ENCODE results near the gene WTAP.
"Not testable (repeated sequence)": the region's sequence is repeated elsewhere in the genome, so short reads cannot be mapped to it uniquely, and the experiment has no call there.

The WTAP gene

DNA sequence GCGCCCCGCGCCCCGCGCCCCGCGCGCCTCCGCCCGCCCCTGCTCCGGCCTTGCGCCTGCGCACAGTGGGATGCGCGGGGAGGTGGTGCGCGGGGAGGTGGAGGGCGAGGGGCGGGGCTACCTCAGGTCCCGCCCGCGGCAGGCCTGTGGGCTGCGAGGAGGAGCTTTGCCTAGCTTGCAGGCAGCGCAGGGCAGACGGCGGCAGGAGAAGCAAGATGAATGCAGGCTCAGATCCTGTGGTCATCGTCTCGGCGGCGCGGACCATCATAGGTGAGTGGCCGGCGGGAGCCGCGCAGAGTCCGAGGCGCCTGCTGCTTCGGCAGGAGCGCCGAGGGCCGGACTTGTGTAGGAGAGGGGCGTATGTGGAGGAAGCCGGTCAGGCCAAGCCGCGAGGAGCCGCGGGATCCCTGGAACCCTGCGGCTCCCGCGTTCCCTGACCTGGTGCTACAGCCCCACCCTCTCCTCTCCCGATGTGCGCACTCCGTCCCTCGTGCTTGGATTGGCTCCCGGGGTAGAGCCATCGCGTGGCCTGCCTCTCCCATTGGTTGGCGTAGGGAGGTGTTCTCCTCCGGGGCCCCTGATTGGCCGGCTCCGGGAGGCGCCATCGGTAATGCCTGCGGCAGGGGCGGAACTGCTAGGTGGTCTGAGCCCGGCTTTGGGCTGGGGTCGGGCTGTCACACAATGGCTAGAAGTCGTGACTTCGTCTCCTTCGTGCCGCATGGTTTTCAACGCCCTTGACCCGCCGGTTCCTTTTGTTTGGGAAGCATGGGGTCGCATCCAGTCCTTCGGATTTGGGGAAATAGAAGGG is 34.8 kb downstream of the WTAP start, which contains the start of gene ACAT2:
Gene ACAT2, plus strand, starts transcription at position 173 of the 808 bp plus-strand sequence. Its CDS starts 43 bp downstream, at position 216.
- peak; percentile 77 to 85 for DNase-seq (ENCODE audit: low read depth in 2 of 2)

DNA sequence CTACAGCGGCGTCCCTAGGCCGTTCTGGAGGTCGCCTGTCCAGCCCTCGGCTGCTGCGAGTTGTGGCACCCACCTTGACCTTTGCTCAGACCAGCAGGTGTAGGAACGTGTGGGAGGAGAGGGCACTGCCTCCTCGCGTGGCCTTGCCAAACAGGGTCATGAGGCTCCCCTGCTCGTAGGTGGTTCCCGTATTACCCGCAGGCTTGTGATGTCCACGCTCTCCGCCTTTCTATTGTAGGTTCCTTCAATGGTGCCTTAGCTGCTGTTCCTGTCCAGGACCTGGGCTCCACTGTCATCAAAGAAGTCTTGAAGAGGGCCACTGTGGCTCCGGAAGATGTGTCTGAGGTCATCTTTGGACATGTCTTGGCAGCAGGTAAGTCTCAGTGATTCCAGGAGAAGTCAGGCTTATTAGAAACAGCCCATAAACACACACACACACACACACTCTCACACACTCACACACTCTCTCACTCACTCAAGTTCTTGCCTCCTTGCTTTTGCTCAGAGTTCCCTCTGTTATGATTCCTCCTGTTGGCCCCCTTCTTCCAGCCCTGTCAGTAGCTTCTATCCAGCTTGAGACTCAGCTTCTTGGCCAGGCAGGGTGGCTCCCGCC is 35.5 kb downstream of the WTAP start:
- no peak for DNase-seq (ENCODE audit: low read depth in 2 of 2)

DNA sequence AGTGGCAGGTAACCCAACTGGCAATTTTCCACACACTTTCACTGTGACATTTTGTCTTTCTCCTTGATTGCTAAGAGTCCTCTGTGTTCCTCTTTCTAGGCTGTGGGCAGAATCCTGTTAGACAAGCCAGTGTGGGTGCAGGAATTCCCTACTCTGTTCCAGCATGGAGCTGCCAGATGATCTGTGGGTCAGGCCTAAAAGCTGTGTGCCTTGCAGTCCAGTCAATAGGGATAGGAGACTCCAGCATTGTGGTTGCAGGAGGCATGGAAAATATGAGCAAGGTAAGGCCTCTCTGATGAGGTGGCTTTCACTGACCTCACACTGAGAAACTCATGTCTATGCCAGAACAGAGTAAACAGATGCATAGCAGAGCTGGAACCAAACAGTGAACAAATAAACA is 39.6 kb downstream of the WTAP start:
- no peak for DNase-seq (ENCODE audit: low read depth in 2 of 2)

DNA sequence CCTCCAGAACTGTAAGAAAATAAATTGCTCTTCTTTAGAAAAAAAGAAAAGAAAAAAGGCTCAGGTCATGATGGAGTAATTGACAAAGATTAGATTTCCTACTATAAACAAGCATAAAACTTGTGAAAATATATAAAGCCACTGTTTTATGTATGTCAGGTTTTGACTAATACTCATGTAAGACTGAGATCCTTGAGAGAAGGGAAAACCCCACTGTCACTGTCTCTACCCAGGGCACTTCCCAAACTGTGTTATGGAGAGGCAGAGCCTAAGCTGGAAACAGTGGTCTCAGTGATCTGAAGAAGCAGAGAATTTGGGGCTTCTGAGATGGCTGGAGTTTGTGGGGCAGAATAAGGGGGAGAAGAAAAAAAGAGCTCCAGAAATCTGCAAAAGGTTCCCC is 42.2 kb downstream of the WTAP start:
- DNase-seq (ENCODE audit: low read depth in 2 of 2), result no peak

DNA sequence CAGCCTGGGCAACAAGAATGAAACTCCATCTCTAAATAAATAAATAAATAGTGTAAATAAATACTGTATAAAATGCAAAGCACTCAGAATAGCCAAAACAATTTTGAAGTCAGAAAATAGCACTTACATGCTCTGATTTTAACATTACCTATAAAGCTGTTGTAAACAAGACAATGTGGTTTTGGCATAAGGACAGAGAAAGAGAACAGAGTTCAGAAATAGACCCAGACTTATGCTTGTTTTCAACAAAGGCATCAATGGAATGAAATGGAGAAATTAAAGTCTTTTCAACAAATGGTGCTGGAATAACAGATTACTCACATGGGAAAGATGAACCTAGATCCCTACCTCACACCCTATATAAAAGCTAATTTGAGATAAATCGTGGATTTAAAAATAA is 44.9 kb downstream of the WTAP start:
- no peak for DNase-seq (ENCODE audit: low read depth in 2 of 2)

DNA sequence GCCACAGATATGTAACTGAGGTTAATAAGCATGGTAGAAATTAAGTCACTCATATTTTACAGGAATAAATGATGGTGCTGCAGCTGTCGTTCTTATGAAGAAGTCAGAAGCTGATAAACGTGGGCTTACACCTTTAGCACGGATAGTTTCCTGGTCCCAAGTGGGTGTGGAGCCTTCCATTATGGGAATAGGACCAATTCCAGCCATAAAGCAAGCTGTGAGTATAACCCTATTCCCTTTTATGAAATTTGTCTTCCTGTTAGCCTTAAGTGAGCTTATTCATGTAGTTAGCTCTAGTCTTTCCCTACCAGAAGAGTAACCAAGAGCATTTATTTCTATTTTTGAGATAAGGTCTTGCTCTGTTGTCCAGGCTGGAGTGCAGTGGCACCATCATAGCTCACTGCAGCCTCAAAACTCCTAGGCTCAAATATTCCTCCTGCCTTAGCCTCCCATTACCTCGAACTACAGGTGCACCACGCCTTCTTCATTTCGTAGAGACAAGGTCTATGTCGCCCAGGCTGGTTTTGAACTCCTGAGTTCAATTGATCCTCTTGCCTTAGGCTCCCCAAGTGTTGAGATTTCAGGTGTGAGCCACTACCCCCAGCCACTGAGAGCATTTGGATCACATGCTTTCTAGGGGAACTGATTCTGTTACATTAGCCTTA is 50.1 kb downstream of the WTAP start:
- no peak for DNase-seq (ENCODE audit: low read depth in 2 of 2)

DNA sequence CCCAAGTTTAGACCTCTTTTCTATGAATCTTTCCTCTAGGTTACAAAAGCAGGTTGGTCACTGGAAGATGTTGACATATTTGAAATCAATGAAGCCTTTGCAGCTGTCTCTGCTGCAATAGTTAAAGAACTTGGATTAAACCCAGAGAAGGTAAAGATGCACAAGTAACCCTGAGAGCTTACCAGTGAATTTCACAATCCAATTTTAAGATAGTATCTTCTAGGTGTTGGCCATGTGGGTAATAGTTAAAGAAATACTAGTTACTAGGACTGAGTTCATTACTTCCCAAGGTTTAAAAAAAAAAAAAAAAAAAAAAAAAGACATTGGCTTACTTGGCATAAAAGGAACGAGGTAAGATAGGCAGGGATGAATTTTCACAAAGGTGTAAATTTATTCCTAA is 50.8 kb downstream of the WTAP start:
- DNase-seq (ENCODE audit: low read depth in 2 of 2), result no peak

DNA sequence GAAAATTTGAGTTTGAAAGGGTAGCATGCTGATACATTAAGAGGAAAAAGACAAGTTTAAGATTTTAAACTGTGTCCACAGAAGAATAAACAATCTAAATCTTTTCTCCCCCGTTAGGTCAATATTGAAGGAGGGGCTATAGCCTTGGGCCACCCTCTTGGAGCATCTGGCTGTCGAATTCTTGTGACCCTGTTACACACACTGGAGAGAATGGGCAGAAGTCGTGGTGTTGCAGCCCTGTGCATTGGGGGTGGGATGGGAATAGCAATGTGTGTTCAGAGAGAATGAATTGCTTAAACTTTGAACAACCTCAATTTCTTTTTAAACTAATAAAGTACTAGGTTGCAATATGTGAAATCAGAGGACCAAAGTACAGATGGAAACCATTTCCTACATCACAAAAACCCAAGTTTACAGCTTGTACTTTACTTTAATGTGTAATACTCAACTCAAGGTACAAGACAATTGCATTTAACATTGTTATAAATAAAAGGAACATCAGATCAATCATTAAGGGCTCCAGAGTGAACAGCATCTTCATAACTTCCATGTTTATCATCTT is 51.3 kb downstream of the WTAP start:
- no peak for DNase-seq (ENCODE audit: low read depth in 2 of 2)

DNA sequence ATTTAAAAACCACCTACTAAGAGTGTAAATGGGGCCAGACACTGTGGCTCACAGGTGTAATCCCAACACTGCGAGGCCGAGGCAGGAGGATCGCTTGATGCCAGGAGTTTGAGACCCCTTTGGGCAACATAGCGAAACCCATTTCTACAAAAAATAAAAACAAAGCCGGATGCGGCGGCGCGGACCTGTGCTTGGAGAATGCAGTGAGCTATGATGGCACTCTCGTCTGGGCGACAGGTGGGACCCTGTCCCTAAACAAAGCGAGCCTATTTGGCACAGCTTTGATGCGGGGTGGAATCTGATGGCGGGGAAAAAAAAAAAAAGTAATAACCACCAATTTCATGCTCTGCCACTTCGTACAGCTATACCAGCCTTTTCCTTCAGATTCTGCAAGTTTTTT is 61.0 kb downstream of the WTAP start:
- no peak for DNase-seq (ENCODE audit: low read depth in 2 of 2)

DNA sequence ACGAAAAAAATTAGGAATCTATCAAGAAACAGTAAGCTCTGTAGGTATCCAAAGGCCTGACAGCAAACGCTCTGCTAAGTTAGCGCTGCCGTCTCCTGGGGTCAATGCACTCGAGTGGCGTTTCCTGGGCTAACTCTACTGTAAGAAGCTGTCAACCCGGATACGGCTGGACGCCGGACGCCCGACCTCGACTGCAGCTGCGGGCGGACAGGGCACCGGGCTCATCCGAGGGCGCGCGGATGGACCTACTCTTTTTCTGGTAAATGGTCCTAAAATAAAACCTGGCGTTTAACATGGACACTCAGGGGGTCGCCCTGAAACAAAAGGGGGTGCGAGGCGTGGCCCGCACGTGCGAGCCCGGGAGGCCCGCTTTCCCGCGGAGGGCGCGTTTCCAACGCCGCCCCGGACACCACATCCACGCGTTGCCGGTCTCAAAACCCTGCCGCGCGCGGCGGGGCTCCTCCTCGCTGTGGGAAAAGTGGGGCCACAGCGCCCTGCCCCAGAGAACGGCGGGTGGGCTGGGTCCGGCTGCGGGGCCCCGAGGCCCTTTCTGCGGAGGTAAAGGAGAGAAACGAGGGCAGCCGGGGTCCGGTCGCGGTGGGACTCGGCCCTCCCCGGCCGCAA is 61.6 kb downstream of the WTAP start:
- no peak for DNase-seq (ENCODE audit: low read depth in 2 of 2)

DNA sequence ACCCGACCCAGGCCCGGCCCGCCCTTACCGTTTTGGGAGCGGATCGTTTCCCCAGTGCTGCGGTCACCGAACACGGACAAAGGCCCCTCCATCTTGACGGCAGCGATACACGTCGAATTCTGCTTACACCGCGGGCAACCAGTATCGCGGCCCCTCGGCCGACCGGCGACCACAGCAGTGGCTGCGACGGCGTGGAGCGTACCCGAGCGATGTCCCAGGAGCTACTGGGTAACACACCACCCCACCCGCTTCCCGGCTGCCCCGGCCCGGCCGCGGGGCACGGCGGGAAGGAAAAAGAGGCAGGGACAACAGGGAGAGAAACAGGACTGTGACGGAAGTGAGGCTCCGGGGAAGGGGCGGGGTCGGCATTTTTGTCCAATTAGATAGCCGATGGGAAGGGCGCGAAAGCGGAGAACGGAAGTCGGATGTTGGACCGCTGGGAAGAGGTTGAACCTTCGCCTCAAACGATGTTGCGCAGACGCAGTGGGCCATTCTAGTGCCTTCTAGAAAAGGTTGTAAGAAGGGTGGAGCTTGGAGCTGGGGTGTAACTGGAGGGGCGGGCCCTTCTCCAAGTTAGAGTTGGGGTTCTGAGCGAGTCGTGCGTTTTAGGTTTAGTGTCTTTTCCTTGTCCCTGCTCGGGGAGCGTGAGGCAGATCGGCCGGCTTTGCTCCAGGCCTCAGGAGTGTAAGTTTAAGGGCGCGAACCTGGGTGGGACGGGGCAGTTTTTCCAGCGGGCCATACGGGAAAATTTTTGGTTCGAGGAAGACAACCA is 62.3 kb downstream of the WTAP start, which contains the start of gene TCP1:
Gene TCP1, minus strand, starts transcription at position 226 of the 772 bp plus-strand sequence. Its CDS starts 134 bp downstream, at position 92.
- peak; percentile 95 for DNase-seq (ENCODE audit: low read depth in 2 of 2)

DNA sequence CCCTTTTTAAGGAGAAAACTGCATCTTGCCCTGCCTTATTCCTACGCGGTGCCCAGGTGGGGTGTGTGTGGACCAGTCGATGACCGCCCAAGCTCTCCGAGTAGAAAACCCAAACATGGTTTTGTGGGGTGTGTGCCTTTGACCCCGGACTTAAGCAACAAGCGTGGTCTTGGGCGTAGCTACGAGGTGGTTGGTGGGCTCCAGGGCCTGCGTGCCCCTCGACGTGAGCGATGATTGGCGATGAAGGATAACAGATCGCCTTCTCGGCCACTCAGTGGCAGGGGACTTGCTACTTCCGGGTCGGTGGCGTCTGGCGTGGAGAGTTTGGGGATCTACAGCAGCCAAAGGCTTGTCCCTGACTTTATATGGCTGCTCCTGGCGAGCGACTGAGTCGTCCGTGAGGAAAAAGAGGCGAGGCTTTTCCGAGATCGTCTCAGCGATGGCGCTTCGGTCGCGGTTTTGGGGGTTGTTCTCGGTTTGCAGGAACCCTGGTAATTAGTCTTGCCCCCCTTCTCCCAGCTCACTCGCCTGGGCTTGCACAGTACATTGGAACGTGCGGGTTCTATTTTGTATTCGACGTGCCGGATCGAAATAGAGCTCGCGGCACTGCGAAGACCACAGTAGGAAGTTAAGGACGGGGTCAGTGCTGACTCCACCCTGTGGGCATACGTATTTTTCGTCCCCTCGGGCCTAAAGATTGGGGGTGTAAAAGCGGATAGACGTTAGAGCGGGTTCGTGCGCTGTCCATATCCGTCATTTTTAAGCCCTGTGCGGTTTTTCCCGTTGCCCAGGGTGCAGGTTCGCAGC is 63.0 kb downstream of the WTAP start, which contains the start of gene MRPL18:
Gene MRPL18, plus strand, starts transcription at position 319 of the 807 bp plus-strand sequence. Its CDS starts 121 bp downstream, at position 440.
- peak; percentile 65 for DNase-seq (ENCODE audit: low read depth in 2 of 2)

DNA sequence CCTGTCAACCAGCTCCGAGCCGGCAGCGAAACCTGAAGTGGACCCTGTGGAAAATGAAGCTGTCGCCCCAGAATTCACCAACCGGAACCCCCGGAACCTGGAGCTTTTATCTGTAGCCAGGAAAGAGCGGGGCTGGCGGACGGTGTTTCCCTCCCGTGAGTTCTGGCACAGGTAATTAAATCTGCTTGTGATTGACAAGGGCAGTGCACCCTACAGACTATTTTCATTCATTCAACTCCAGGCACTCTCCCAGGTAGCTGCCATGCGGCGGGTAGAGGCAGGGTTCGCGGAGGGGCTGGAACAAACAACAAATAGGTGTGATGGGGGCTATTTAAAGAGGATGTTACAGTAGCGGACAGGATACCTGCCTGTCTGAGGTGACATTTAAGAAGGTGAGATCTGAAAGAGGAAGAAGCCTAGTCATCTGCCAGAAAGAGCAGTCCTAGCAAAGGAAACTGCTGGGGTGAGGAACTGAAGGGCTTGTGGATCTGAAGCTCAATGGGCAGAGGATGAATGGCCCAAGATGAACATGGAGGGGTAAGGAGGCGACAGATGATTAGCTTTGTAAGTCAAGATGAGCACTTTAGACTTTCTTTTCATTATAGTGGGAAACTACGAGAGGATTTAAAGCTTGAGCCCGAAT is 63.8 kb downstream of the WTAP start:
- no peak for DNase-seq (ENCODE audit: low read depth in 2 of 2)

DNA sequence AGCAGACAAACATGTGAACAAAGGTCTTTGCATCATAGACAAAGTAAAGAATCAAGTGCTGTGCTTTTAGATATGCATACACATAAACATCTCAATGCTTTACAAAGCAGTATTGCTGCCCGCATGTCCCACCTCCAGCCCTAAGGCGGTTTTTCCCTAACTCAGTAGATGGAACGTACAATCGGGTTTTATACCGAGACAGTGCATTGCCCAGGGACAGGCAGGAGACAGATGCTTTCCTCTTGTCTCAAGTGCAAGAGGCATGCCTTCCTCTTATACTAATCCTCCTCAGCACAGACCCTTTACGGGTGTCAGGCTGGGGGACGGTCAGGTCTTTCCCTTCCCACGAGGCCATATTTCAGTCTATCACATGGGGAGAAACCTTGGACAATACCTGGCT is 67.7 kb downstream of the WTAP start:
- DNase-seq (ENCODE audit: low read depth in 2 of 2), result not testable (repeated sequence)

DNA sequence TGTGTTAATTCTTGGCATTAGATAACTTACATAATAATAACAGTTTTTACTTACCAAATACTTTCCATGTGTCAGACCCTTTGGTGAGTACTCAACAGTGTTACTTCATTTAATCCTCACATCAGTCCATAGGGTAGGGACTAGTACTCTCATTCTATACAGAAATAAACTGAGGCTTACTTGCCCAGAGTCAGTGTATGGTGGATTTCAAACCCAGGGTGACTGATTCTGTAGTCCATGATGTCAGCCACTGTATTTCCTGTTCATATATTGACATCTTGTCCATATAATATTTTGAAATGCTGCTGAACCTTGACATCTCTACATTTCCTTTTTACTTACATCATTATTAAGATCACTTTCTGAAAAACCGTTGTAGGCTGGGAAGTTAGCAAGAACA is 70.2 kb downstream of the WTAP start:
- no peak for DNase-seq (ENCODE audit: low read depth in 2 of 2)

DNA sequence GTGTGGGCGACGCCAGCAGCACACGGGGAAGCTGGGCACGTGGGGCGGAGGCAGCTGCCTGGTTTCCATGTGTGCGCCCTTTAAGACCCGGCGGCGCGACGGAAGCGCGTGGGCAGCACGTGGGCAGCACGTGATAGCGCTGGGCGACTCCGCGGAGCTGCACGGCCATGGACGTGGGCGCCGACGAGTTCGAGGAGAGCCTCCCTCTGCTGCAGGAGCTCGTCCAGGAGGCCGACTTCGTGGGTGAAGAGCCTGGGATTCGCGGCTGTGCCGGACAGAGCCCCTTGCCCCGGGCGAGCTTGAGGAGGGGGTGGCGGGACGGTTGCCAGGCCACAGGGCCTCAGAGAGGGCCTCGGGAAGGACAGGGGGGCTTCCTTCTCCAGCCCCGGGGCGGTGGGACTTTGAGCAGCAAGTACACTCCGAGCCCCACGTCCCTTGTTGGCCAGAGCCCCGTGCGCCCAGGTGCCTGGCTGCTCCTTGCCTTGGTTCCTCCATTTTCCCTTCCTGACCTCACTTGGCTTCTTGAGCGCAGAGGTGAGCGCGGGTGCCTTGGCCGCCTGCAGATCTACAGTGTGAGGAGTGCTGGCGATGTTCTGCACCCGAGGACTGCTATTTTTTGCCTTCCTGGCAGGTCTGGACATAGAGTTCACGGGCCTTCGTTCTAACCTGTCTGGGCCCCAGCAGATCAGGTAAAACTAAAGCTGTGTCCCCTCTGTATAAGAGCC is 73.0 kb downstream of the WTAP start, which contains the start of gene PNLDC1:
Gene PNLDC1, plus strand, starts transcription at position 136 of the 725 bp plus-strand sequence. Its CDS starts 32 bp downstream, at position 168.
- DNase-seq (ENCODE audit: low read depth in 2 of 2), result no peak

DNA sequence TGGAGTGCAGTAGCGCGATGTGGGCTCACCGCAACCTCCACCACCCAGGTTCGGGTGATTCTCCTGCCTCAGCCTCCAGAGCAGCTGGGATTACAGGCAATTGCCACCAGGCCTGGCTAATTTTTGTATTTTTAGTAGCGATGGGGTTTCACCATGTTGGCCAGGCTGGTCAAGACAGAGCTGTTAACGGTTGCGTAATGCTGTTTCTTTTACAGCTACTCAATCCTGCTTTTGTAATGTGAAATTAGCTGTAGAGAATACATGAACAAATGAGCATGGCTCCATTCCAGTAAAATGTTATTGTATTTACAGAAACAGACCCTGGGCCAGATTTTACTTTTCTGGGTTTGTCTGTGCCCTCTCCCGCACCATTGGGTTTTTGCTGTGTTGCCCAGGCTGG is 74.6 kb downstream of the WTAP start:
- no peak for DNase-seq (ENCODE audit: low read depth in 2 of 2)

DNA sequence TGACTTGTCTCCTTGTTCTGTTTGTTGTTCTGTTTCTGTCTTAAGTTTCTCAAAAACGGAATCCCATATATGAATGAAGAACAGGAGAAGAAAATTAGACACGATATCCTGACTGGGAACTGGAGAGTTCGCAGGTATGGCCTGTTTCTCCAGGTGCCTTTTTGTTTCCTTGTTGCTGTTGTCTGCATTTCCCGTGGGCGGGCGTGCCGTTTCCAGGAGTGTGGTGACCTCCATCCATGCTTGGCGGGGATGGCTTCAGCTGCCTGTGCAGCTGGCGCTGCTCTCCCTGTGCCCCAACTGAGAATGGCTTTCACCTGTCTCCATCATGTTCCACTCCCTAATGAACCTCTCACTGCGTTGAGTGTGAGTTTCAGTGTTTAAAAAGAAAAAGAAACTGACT is 77.2 kb downstream of the WTAP start:
- no peak for DNase-seq (ENCODE audit: low read depth in 2 of 2)

Data from stimulated activated CD4-positive, alpha-beta T cell treated with anti-CD3 and anti-CD28 coated beads, Interleukin-1b, Interleukin-23, amount 100 ng/mL, for 1 hour (primary cell).